ENCODE measurements around the gene MLLT3. TPM values are rescaled to one million over a fixed set of nuclear protein-coding genes. Genes with fewer than 3 reads are reported as not detected.

MLLT3 gene
- total and polyA plus RNA-seq, 2 donors (not counting 1 experiment from before 2014, with no cell fraction given), result 37.3 to 43.8 TPM

- TF ChIP-seq EZH2 (IDR thresholded peaks at IDR 0.05; ENCODE audit: low read length, missing control alignments), result no peak
- TF ChIP-seq, protein P1, sequence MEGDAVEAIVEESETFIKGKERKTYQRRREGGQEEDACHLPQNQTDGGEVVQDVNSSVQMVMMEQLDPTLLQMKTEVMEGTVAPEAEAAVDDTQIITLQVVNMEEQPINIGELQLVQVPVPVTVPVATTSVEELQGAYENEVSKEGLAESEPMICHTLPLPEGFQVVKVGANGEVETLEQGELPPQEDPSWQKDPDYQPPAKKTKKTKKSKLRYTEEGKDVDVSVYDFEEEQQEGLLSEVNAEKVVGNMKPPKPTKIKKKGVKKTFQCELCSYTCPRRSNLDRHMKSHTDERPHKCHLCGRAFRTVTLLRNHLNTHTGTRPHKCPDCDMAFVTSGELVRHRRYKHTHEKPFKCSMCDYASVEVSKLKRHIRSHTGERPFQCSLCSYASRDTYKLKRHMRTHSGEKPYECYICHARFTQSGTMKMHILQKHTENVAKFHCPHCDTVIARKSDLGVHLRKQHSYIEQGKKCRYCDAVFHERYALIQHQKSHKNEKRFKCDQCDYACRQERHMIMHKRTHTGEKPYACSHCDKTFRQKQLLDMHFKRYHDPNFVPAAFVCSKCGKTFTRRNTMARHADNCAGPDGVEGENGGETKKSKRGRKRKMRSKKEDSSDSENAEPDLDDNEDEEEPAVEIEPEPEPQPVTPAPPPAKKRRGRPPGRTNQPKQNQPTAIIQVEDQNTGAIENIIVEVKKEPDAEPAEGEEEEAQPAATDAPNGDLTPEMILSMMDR (conservative IDR thresholded peaks at IDR 0.05 in 1 of 2, IDR thresholded peaks at IDR 0.05 in 1 of 2; ENCODE audit: low read depth in 1 of 2, low read length in 2 of 2), result no peak
- H3K9me3 ChIP-seq (ENCODE audit: control insufficient read depth, insufficient read depth, low read depth, low read length), result no peaks in the 10 kb centered on the region
- no peaks in the 10 kb centered on the region for H3K36me3 ChIP-seq (ENCODE audit: control insufficient read depth, insufficient read depth, low read length)
- H3K27me3 ChIP-seq (ENCODE audit: control insufficient read depth, insufficient read depth, low read length), result no peaks in the 10 kb centered on the region
- no peak overlapping the region for H3K4me3 ChIP-seq (replicated peaks in 1 of 4; ENCODE audit: control extremely low read depth in 1 of 4, insufficient read depth in 1 of 4, low read depth in 3 of 4, low read length in 4 of 4)
- H3K4me1 ChIP-seq (ENCODE audit: control insufficient read depth, extremely low read depth, insufficient read depth, low read length), result no peaks in the 10 kb centered on the region
- no peak for DNase-seq (ENCODE audit: low read depth in 2 of 2)
- H3K4me2 ChIP-seq (ENCODE audit: extremely low read depth, insufficient read depth, low read length), result no peak overlapping the region
- no peak overlapping the region for H3K9ac ChIP-seq (ENCODE audit: insufficient read depth, low read length)
- H3K27ac ChIP-seq (ENCODE audit: insufficient read depth, low read length), result no peak overlapping the region
- H2AFZ ChIP-seq (ENCODE audit: low read length), result no peak overlapping the region
- H4K20me1 ChIP-seq (ENCODE audit: control insufficient read depth, extremely low read depth, insufficient read depth, low read length), result no peaks in the 10 kb centered on the region
- no peaks in the 10 kb centered on the region for H3K79me2 ChIP-seq (ENCODE audit: control insufficient read depth, insufficient read depth, low read length)
These were observed 19.7 kb upstream of the MLLT3 start for GRCh38 chr9:20642045-20642444.

- H3K27ac ChIP-seq (ENCODE audit: insufficient read depth, low read length), result no peak overlapping the region
- no peak overlapping the region for H3K4me2 ChIP-seq (ENCODE audit: extremely low read depth, insufficient read depth, low read length)
- H3K9me3 ChIP-seq (ENCODE audit: control insufficient read depth, insufficient read depth, low read depth, low read length), result no peaks in the 10 kb centered on the region
- H3K36me3 ChIP-seq (ENCODE audit: control insufficient read depth, insufficient read depth, low read length), result no peaks in the 10 kb centered on the region
- H3K4me3 ChIP-seq (replicated peaks in 1 of 4; ENCODE audit: control extremely low read depth in 1 of 4, insufficient read depth in 1 of 4, low read depth in 3 of 4, low read length in 4 of 4), result no peak overlapping the region
- peak in 1 of 2 donors; percentile 62 for DNase-seq (ENCODE audit: low read depth in 2 of 2)
- no peak overlapping the region for H2AFZ ChIP-seq (ENCODE audit: low read length)
- no peaks in the 10 kb centered on the region for H3K79me2 ChIP-seq (ENCODE audit: control insufficient read depth, insufficient read depth, low read length)
- no peaks in the 10 kb centered on the region for H3K27me3 ChIP-seq (ENCODE audit: control insufficient read depth, insufficient read depth, low read length)
- TF ChIP-seq, protein P1 (conservative IDR thresholded peaks at IDR 0.05 in 1 of 2, IDR thresholded peaks at IDR 0.05 in 1 of 2; ENCODE audit: low read depth in 1 of 2, low read length in 2 of 2), result no peak
- no peak for TF ChIP-seq EZH2 (IDR thresholded peaks at IDR 0.05; ENCODE audit: low read length, missing control alignments)
- no peak overlapping the region for H3K9ac ChIP-seq (ENCODE audit: insufficient read depth, low read length)
- no peaks in the 10 kb centered on the region for H3K4me1 ChIP-seq (ENCODE audit: control insufficient read depth, extremely low read depth, insufficient read depth, low read length)
- no peaks in the 10 kb centered on the region for H4K20me1 ChIP-seq (ENCODE audit: control insufficient read depth, extremely low read depth, insufficient read depth, low read length)
These were observed 18.3 kb upstream of the MLLT3 start for GRCh38 chr9:20640331-20641187.

GRCh38 chr9:20636888-20637440 is 14.7 kb upstream of the MLLT3 start:
- H3K79me2 ChIP-seq (ENCODE audit: control insufficient read depth, insufficient read depth, low read length), result no peaks in the 10 kb centered on the region
- H4K20me1 ChIP-seq (ENCODE audit: control insufficient read depth, extremely low read depth, insufficient read depth, low read length), result no peaks in the 10 kb centered on the region
- no peak overlapping the region for H2AFZ ChIP-seq (ENCODE audit: low read length)
- H3K9me3 ChIP-seq (ENCODE audit: control insufficient read depth, insufficient read depth, low read depth, low read length), result no peaks in the 10 kb centered on the region
- H3K9ac ChIP-seq (ENCODE audit: insufficient read depth, low read length), result no peak overlapping the region
- no peak overlapping the region for H3K27ac ChIP-seq (ENCODE audit: insufficient read depth, low read length)
- no peaks in the 10 kb centered on the region for H3K4me1 ChIP-seq (ENCODE audit: control insufficient read depth, extremely low read depth, insufficient read depth, low read length)
- H3K4me3 ChIP-seq (replicated peaks in 1 of 4; ENCODE audit: control extremely low read depth in 1 of 4, insufficient read depth in 1 of 4, low read depth in 3 of 4, low read length in 4 of 4), result no peak overlapping the region
- H3K27me3 ChIP-seq (ENCODE audit: control insufficient read depth, insufficient read depth, low read length), result no peaks in the 10 kb centered on the region
- no peak overlapping the region for H3K4me2 ChIP-seq (ENCODE audit: extremely low read depth, insufficient read depth, low read length)
- TF ChIP-seq, protein P1 (conservative IDR thresholded peaks at IDR 0.05 in 1 of 2, IDR thresholded peaks at IDR 0.05 in 1 of 2; ENCODE audit: low read depth in 1 of 2, low read length in 2 of 2), result no peak
- no peak for TF ChIP-seq EZH2 (IDR thresholded peaks at IDR 0.05; ENCODE audit: low read length, missing control alignments)
- peak; percentile 36 to 38 for DNase-seq (ENCODE audit: low read depth in 2 of 2)
- H3K36me3 ChIP-seq (ENCODE audit: control insufficient read depth, insufficient read depth, low read length), result no peaks in the 10 kb centered on the region
